NCI-H2029 treated with DMSO at 0.1 percent for 48 hours (cell line): ENCODE data around the gene GALNT10.
"Not testable (repeated sequence)": the region's sequence is repeated elsewhere in the genome, so short reads cannot be mapped to it uniquely, and the experiment has no call there.

Source experiments
- DNase-seq: peaks from one replicate; lab custom pipeline; 2025; lab: John Stamatoyannopoulos, UW

The GALNT10 gene

GRCh38 chr5:154190595-154191304, at the start of gene GALNT10:
TSS of gene GALNT10 (plus strand) at chr5:154190733. CDS start at chr5:154190867, 134 bp downstream.
- DNase-seq: no peak

GRCh38 chr5:154141745-154142221, 48.8 kb upstream of the GALNT10 start:
- no peak for DNase-seq

GRCh38 chr5:154143211-154143641, 47.3 kb upstream of the GALNT10 start:
- no peak for DNase-seq

- DNase-seq: no peak
Observed at GRCh38 chr5:154145268-154145667, 45.3 kb upstream of the GALNT10 start.

- no peak for DNase-seq
Observed at GRCh38 chr5:154146409-154146808, 44.1 kb upstream of the GALNT10 start.

GRCh38 chr5:154147666-154148065, 42.9 kb upstream of the GALNT10 start:
- DNase-seq: no peak

GRCh38 chr5:154150471-154150870, 40.1 kb upstream of the GALNT10 start:
- DNase-seq: not testable (repeated sequence)

GRCh38 chr5:154157483-154158378, 32.8 kb upstream of the GALNT10 start:
- no peak for DNase-seq

GRCh38 chr5:154158379-154158737, 32.2 kb upstream of the GALNT10 start:
- no peak for DNase-seq

GRCh38 chr5:154159343-154159742, 31.2 kb upstream of the GALNT10 start:
- no peak for DNase-seq

GRCh38 chr5:154162539-154163151, 27.9 kb upstream of the GALNT10 start:
- DNase-seq: peak; percentile 54

- DNase-seq: no peak
Observed at GRCh38 chr5:154163327-154164248, 26.9 kb upstream of the GALNT10 start.

GRCh38 chr5:154164249-154164581, 26.3 kb upstream of the GALNT10 start:
- peak; percentile 33 for DNase-seq

GRCh38 chr5:154165886-154166285, 24.6 kb upstream of the GALNT10 start:
- DNase-seq: no peak

- DNase-seq: peak; percentile 83
Observed at GRCh38 chr5:154166901-154167791, 23.4 kb upstream of the GALNT10 start.

GRCh38 chr5:154168395-154168794, 22.1 kb upstream of the GALNT10 start:
- no peak for DNase-seq

- no peak for DNase-seq
Observed at GRCh38 chr5:154172785-154173184, 17.7 kb upstream of the GALNT10 start.

GRCh38 chr5:154174091-154174490, 16.4 kb upstream of the GALNT10 start:
- DNase-seq: no peak

GRCh38 chr5:154176181-154176580, 14.4 kb upstream of the GALNT10 start:
- peak; percentile 90 for DNase-seq

- no peak for DNase-seq
Observed at GRCh38 chr5:154178661-154179060, 11.9 kb upstream of the GALNT10 start.
